ENCODE data around the gene SKAP2. TPM values are rescaled to one million over a fixed set of nuclear protein-coding genes. Genes with fewer than 3 reads are reported as not detected.

SKAP2 gene
- total RNA-seq, 4 donors from 2014 or later: 8.2 to 26.1 (median 11.8) TPM

GRCh38 chr7:26645121-26645520, 219.3 kb downstream of the SKAP2 start:
- intact Hi-C loops (cut with DNase I): no loop called here
- no peak overlapping the region for H3K4me3 ChIP-seq (replicated peaks in 1 of 3)
- no peak for DNase-seq
- H3K4me1 ChIP-seq: no peaks in the 10 kb centered on the region
- WGBS, 2 donors: 70 to 73% methylated on average over 6 of the region's 6 CpGs
- H3K36me3 ChIP-seq: no peaks in the 10 kb centered on the region
- no peak for TF ChIP-seq CTCF (IDR thresholded peaks at IDR 0.05)
- TF ChIP-seq POLR2A (IDR thresholded peaks at IDR 0.05): no peak
- no peaks in the 10 kb centered on the region for H3K9me3 ChIP-seq
- H3K27me3 ChIP-seq: no peaks in the 10 kb centered on the region
- no peak overlapping the region for H3K27ac ChIP-seq

GRCh38 chr7:26642416-26642815, 222.0 kb downstream of the SKAP2 start:
- intact Hi-C loops (cut with DNase I): no loop called here
- no peak for DNase-seq
- Histone ChIP-seq H3K27ac (no peak overlapping the region), H3K36me3 (no peaks in the 10 kb centered on the region), H3K27me3 (no peaks in the 10 kb centered on the region), H3K4me3 (replicated peaks in 1 of 3) (no peak overlapping the region), H3K4me1 (no peaks in the 10 kb centered on the region), H3K9me3 (no peaks in the 10 kb centered on the region)
- TF ChIP-seq POLR2A (IDR thresholded peaks at IDR 0.05): no peak
- TF ChIP-seq CTCF (IDR thresholded peaks at IDR 0.05): no peak
- WGBS, 2 donors: 96 to 99% methylated on average over 3 of the region's 3 CpGs

- no peaks in the 10 kb centered on the region for H3K4me1 ChIP-seq
- H3K9me3 ChIP-seq: no peaks in the 10 kb centered on the region
- WGBS, 2 donors: 96 to 98% methylated on average over 5 of the region's 5 CpGs
- no peak overlapping the region for H3K4me3 ChIP-seq (replicated peaks in 1 of 3)
- TF ChIP-seq CTCF (IDR thresholded peaks at IDR 0.05) (no peak), POLR2A (IDR thresholded peaks at IDR 0.05) (no peak)
- intact Hi-C loops (cut with DNase I): no loop called here
- no peak for DNase-seq
- no peaks in the 10 kb centered on the region for H3K36me3 ChIP-seq
- no peaks in the 10 kb centered on the region for H3K27me3 ChIP-seq
- H3K27ac ChIP-seq: no peak overlapping the region
These were observed 224.7 kb downstream of the SKAP2 start for GRCh38 chr7:26639695-26640094.

- 94 to 96% methylated on average over 4 of the region's 4 CpGs for WGBS, 2 donors
- Histone ChIP-seq H3K9me3 (no peaks in the 10 kb centered on the region), H3K4me1 (no peaks in the 10 kb centered on the region)
These were observed 225.3 kb downstream of the SKAP2 start for GRCh38 chr7:26639111-26639510.

GRCh38 chr7:26638140-26638539, 226.2 kb downstream of the SKAP2 start:
- no peak overlapping the region for H3K27ac ChIP-seq
- no peak overlapping the region for H3K4me3 ChIP-seq (replicated peaks in 1 of 3)
- H3K27me3 ChIP-seq: no peaks in the 10 kb centered on the region
- no peaks in the 10 kb centered on the region for H3K36me3 ChIP-seq
- no peaks in the 10 kb centered on the region for H3K9me3 ChIP-seq
- no peaks in the 10 kb centered on the region for H3K4me1 ChIP-seq
- WGBS, 2 donors: 88 to 90% methylated on average over 14 of the region's 14 CpGs
- intact Hi-C loops (cut with DNase I): no loop called here
- no peak for DNase-seq
- TF ChIP-seq POLR2A (IDR thresholded peaks at IDR 0.05): no peak

More at GRCh38 chr7:26639111-26639510, 225.3 kb downstream of the SKAP2 start:
- H3K27me3 ChIP-seq: no peaks in the 10 kb centered on the region
- TF ChIP-seq CTCF (IDR thresholded peaks at IDR 0.05) (no peak), POLR2A (IDR thresholded peaks at IDR 0.05) (no peak)
- intact Hi-C loops (cut with DNase I): no loop called here
- no peak overlapping the region for H3K4me3 ChIP-seq (replicated peaks in 1 of 3)
- no peak for DNase-seq
- H3K36me3 ChIP-seq: no peaks in the 10 kb centered on the region
- H3K27ac ChIP-seq: no peak overlapping the region

GRCh38 chr7:26637610-26638009, 226.8 kb downstream of the SKAP2 start:
- no peaks in the 10 kb centered on the region for H3K9me3 ChIP-seq
- H3K36me3 ChIP-seq: no peaks in the 10 kb centered on the region
- DNase-seq: no peak
- WGBS, 2 donors: 83 to 85% methylated on average over 6 of the region's 6 CpGs
- no peak for TF ChIP-seq CTCF (IDR thresholded peaks at IDR 0.05)
- no peak for TF ChIP-seq POLR2A (IDR thresholded peaks at IDR 0.05)
- H3K27me3 ChIP-seq: no peaks in the 10 kb centered on the region
- H3K27ac ChIP-seq: no peak overlapping the region
- intact Hi-C loops (cut with DNase I): no loop called here
- no peak overlapping the region for H3K4me3 ChIP-seq (replicated peaks in 1 of 3)
- no peaks in the 10 kb centered on the region for H3K4me1 ChIP-seq

Data from thyroid gland (tissue), 4 donors.